ENCODE results near the gene ABHD17C. TPM values are rescaled to one million over a fixed set of nuclear protein-coding genes. Genes with fewer than 3 reads are reported as not detected.

ABHD17C gene
- total and polyA plus RNA-seq, 3 donors from 2014 or later, result 8.0 to 16.3 (median 10.0) TPM

DNA sequence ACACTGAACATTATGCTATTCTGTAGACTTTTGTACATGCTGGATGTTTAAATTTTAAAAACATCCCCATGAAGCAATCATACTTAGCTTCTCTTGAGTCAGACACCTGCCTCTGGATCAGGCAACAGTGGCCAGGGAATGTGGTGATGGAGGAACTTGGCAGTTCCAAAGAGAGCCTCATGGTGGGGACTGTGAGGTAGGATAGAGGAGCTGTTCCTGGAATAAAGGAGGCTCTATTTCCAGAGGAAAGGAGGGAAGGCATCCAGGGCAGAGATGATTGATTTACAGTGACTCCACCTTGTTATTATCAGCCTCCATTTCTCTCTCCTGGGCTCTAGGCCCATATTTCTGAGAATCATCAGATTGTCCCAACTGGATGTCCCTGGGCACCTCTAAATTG is 35.0 kb upstream of the ABHD17C start:
- Histone ChIP-seq H3K27me3 (no peaks in the 10 kb centered on the region), H3K4me1 (no peaks in the 10 kb centered on the region), H3K36me3 (ENCODE audit: low read depth, missing control alignments) (no peaks in the 10 kb centered on the region), H3K4me3 (no peak overlapping the region), H3K27ac (no peak overlapping the region), H3K9me3 (no peaks in the 10 kb centered on the region)
- intact Hi-C loops (cut with DNase I; ENCODE audit: low total_unique reads), result no loop called here
- TF ChIP-seq, protein P1, sequence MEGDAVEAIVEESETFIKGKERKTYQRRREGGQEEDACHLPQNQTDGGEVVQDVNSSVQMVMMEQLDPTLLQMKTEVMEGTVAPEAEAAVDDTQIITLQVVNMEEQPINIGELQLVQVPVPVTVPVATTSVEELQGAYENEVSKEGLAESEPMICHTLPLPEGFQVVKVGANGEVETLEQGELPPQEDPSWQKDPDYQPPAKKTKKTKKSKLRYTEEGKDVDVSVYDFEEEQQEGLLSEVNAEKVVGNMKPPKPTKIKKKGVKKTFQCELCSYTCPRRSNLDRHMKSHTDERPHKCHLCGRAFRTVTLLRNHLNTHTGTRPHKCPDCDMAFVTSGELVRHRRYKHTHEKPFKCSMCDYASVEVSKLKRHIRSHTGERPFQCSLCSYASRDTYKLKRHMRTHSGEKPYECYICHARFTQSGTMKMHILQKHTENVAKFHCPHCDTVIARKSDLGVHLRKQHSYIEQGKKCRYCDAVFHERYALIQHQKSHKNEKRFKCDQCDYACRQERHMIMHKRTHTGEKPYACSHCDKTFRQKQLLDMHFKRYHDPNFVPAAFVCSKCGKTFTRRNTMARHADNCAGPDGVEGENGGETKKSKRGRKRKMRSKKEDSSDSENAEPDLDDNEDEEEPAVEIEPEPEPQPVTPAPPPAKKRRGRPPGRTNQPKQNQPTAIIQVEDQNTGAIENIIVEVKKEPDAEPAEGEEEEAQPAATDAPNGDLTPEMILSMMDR (IDR thresholded peaks at IDR 0.05), result no peak
- DNase-seq, result peak; percentile 35

DNA sequence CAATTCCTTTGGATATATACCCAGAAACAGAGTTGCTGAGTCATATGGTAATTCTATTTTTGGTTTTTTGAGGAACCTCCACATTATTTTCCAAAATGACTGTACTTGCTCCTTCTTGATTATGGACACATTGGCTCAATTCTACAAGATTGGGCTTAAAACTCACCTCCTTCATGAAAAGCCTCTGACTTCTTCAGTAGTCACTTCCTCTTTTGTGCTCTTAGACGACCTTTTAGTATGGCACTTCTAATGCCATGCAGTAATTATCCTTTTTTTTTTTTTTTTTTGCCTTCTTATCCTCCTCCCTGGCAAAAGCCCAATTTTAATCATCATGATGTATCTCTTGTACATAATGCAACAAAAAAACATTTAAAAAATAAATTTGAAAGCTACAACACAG is 33.0 kb upstream of the ABHD17C start:
- Histone ChIP-seq H3K4me3 (no peak overlapping the region), H3K36me3 (ENCODE audit: low read depth, missing control alignments) (no peaks in the 10 kb centered on the region), H3K4me1 (no peaks in the 10 kb centered on the region), H3K27ac (no peak overlapping the region), H3K9me3 (no peaks in the 10 kb centered on the region), H3K27me3 (no peaks in the 10 kb centered on the region)
- no peak for DNase-seq
- TF ChIP-seq, protein P1 (IDR thresholded peaks at IDR 0.05), result no peak
- TF ChIP-seq POLR2A (IDR thresholded peaks at IDR 0.05), result no peak
- 47 to 65% methylated on average over 1 of the region's 1 CpG for WGBS, 2 donors
- intact Hi-C loops (cut with DNase I; ENCODE audit: low total_unique reads), result no loop called here

DNA sequence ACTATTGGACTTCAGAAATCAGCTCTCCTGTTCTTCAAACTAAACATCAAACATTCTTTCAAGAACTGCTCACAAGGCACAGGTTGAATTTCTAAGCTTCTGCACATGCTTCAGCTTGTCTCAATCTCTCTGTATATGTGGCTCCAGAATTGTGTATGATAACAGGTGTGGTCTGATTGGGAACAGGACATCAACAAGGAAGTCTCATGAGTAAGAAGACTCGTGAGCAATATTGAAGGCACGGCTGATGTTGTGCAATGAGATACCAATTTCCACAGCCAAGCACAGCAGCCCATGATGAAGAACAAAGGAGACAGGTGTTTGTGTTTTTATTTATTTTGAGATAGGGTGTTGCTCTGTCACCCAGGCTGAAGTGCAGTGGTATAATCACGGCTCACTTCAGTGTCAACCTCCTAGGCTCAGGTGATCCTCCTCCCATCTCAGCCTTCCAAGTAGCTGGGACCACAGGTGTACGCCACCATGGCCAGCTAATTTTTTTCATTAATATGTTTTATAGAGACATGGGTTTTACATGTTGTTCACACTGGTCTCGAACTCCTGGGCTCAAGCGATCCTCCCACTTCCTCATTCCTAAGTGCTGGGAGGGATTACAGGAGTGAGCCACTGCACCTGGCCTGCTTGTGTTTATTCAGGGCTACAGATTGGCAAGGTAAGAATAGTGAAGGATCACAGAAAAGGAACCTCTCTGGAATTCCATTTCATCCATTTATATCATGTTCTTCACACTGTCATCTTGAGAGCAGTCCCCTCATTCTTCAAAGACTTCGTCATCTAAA is 32.2 kb upstream of the ABHD17C start:
- H3K4me3 ChIP-seq, result no peak overlapping the region
- TF ChIP-seq, protein P1 (IDR thresholded peaks at IDR 0.05), result no peak
- no peak for TF ChIP-seq POLR2A (IDR thresholded peaks at IDR 0.05)
- no peaks in the 10 kb centered on the region for H3K27me3 ChIP-seq
- DNase-seq, result no peak
- no peak overlapping the region for H3K27ac ChIP-seq
- no peaks in the 10 kb centered on the region for H3K4me1 ChIP-seq
- no peaks in the 10 kb centered on the region for H3K36me3 ChIP-seq (ENCODE audit: low read depth, missing control alignments)
- H3K9me3 ChIP-seq, result no peaks in the 10 kb centered on the region
- intact Hi-C loops (cut with DNase I; ENCODE audit: low total_unique reads), result no loop called here
- 85 to 91% methylated on average over 7 of the region's 7 CpGs for WGBS, 2 donors

DNA sequence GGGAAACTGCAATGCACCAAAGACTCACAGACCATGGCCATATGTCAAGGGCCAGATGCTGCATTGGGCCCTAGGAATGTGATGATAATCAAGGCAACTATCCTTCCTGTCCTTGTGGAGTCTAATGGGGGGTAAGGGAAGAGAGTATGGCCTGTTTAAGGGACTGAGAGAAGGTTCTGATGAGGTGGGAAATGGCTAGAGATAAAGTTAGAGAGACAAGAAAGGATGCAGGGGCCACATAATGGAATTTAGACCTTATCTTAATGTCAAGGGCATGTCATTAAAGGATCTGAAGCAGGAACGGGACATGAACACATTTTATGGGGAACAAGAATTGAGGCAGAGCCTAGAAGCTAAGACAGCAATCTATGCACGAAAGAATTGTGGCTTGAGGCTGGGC is 30.0 kb upstream of the ABHD17C start:
- intact Hi-C loops (cut with DNase I; ENCODE audit: low total_unique reads), result no loop called here
- Histone ChIP-seq H3K9me3 (no peaks in the 10 kb centered on the region), H3K4me3 (no peak overlapping the region), H3K4me1 (no peaks in the 10 kb centered on the region), H3K27me3 (no peaks in the 10 kb centered on the region), H3K27ac (no peak overlapping the region), H3K36me3 (ENCODE audit: low read depth, missing control alignments) (no peaks in the 10 kb centered on the region)
- 63 to 71% methylated on average over 2 of the region's 2 CpGs for WGBS, 2 donors
- DNase-seq, result no peak
- TF ChIP-seq, protein P1 (IDR thresholded peaks at IDR 0.05), result no peak
- TF ChIP-seq POLR2A (IDR thresholded peaks at IDR 0.05), result no peak

DNA sequence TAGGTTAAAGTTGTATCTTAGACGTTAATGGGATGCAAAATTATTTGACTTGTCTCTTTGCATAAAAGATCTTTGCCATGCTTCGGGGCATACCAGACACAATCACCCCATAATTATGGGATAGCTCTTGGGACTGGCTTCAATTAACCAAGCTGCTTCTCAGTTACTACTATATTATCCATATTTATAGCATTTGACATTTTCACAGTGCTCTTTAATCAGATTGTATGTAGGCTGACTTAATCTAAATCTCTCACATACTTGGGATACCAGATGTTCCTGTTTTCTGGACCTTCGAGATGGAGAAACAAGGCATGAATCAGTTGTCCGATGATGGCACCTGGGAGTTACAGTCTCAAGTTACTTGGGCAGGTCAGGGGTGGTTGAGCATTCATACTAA is 27.2 kb upstream of the ABHD17C start:
- Histone ChIP-seq H3K9me3 (no peaks in the 10 kb centered on the region), H3K36me3 (ENCODE audit: low read depth, missing control alignments) (no peaks in the 10 kb centered on the region), H3K27ac (no peak overlapping the region), H3K4me3 (no peak overlapping the region), H3K4me1 (no peaks in the 10 kb centered on the region), H3K27me3 (no peaks in the 10 kb centered on the region)
- no peak for DNase-seq
- no peak for TF ChIP-seq POLR2A (IDR thresholded peaks at IDR 0.05)
- TF ChIP-seq, protein P1 (IDR thresholded peaks at IDR 0.05), result no peak
- intact Hi-C loops (cut with DNase I; ENCODE audit: low total_unique reads), result no loop called here
- 66 to 69% methylated on average over 4 of the region's 4 CpGs for WGBS, 2 donors

Data from testis (tissue), 3 donors.